ENCODE results near the gene AFF3. TPM values are rescaled to one million over a fixed set of nuclear protein-coding genes. Genes with fewer than 3 reads are reported as not detected.

The AFF3 gene
- total RNA-seq, 6 experiments from 2014 or later = 1.3 to 7.3 (median 6.4) TPM

- WGBS (ENCODE audit: insufficient coverage, low coverage, low lambda C conversion rate, missing lambda C conversion rate) = 30% methylated on average over 6 of the region's 6 CpGs
Measured at GRCh38 chr2:99852376-99852934, 289.9 kb downstream of the AFF3 start.

GRCh38 chr2:99851811-99852210, 290.6 kb downstream of the AFF3 start:
- H3K27ac ChIP-seq = peak overlapping the region; percentile 66 to 89 (median 87)
- TF ChIP-seq POLR2A (IDR thresholded peaks at IDR 0.05) = no peak
- TF ChIP-seq CTCF (IDR thresholded peaks at IDR 0.05) = no peak

More at GRCh38 chr2:99852376-99852934, 289.9 kb downstream of the AFF3 start:
- TF ChIP-seq POLR2A (IDR thresholded peaks at IDR 0.05) = no peak
- no peak for TF ChIP-seq CTCF (IDR thresholded peaks at IDR 0.05)
- intact Hi-C loops (cut with DNase I) = no loop called here
- Histone ChIP-seq H3K36me3 (no peaks in the 10 kb centered on the region), H3K27me3 (no peaks in the 10 kb centered on the region), H3K4me3 (no peak overlapping the region), H3K27ac (peak overlapping the region; percentile 66 to 89 (median 87)), H3K4me1 (peaks cover 0 to 54% (median 15%) of the 10 kb centered on the region in 4 donors), H3K9me3 (no peaks in the 10 kb centered on the region)
- peak in 1 of 3 donors; percentile 43 for DNase-seq
- ATAC-seq = peak; percentile 66 to 79 (median 70)

GRCh38 chr2:99851089-99851488, 291.3 kb downstream of the AFF3 start:
- Histone ChIP-seq H3K27me3 (no peaks in the 10 kb centered on the region), H3K36me3 (no peaks in the 10 kb centered on the region), H3K27ac (peak overlapping the region; percentile 66 to 89 (median 87)), H3K4me3 (peak overlapping the region in 1 of 3 donors; percentile 0), H3K4me1 (peaks cover 0 to 54% (median 15%) of the 10 kb centered on the region in 4 donors), H3K9me3 (no peaks in the 10 kb centered on the region)
- 70% methylated on average over 2 of the region's 2 CpGs for WGBS (ENCODE audit: insufficient coverage, low coverage, low lambda C conversion rate, missing lambda C conversion rate)
- DNase-seq (no peak), ATAC-seq (peak in 2 of 4 donors; percentile 14 to 33)
- TF ChIP-seq CTCF (IDR thresholded peaks at IDR 0.05) (no peak), POLR2A (IDR thresholded peaks at IDR 0.05) (no peak)
- intact Hi-C loops (cut with DNase I) = no loop called here

More at GRCh38 chr2:99851811-99852210, 290.6 kb downstream of the AFF3 start:
- H3K27me3 ChIP-seq = no peaks in the 10 kb centered on the region
- peak; percentile 31 to 77 (median 70) for ATAC-seq
- no peak overlapping the region for H3K4me3 ChIP-seq
- DNase-seq = no peak
- H3K36me3 ChIP-seq = no peaks in the 10 kb centered on the region
- no peaks in the 10 kb centered on the region for H3K9me3 ChIP-seq
- intact Hi-C loops (cut with DNase I) = no loop called here
- 17% methylated on average over 4 of the region's 4 CpGs for WGBS (ENCODE audit: insufficient coverage, low coverage, low lambda C conversion rate, missing lambda C conversion rate)
- H3K4me1 ChIP-seq = peaks cover 0 to 54% (median 15%) of the 10 kb centered on the region in 4 donors

GRCh38 chr2:99850084-99850710, 292.2 kb downstream of the AFF3 start:
- intact Hi-C loops (cut with DNase I) = no loop called here
- ATAC-seq = peak; percentile 57 to 86 (median 70)
- H3K27me3 ChIP-seq = no peaks in the 10 kb centered on the region
- H3K27ac ChIP-seq = peak overlapping the region; percentile 66 to 89 (median 87)
- no peaks in the 10 kb centered on the region for H3K36me3 ChIP-seq
- H3K9me3 ChIP-seq = no peaks in the 10 kb centered on the region
- peak overlapping the region in 2 of 3 donors; percentile 0 to 7 for H3K4me3 ChIP-seq
- WGBS (ENCODE audit: insufficient coverage, low coverage, low lambda C conversion rate, missing lambda C conversion rate) = 23% methylated on average over 5 of the region's 5 CpGs
- TF ChIP-seq CTCF (IDR thresholded peaks at IDR 0.05) (peak in 1 of 4 donors; percentile 25), POLR2A (IDR thresholded peaks at IDR 0.05) (no peak)
- peak in 1 of 3 donors; percentile 72 for DNase-seq
- H3K4me1 ChIP-seq = peaks cover 0 to 54% (median 15%) of the 10 kb centered on the region in 4 donors

All from right lobe of liver (tissue), 6 donors.